Thoracic aorta (tissue), 2 donors: ENCODE measurements around the gene GMDS. TPM values are rescaled to one million over a fixed set of nuclear protein-coding genes. Genes with fewer than 3 reads are reported as not detected.

Experiments used
- ATAC-seq: fragments of 150-250 bp; one replicate; pipeline ENCODE4 v1.8.0; 2017; ENCODE audit warnings: low read depth; ENCODE audit not compliant: insufficient number of reproducible peaks, low FRiP score
- DNase-seq: peaks from one replicate; pipeline ENCODE4 v3.0.0-alpha.2; 2020; ENCODE audit warnings: low spot score
- H3K27ac ChIP-seq, 2 donors: fragments of 200-600 bp; sonication (generic); 1 replicate in 1 of 2; 2 replicates in 1 of 2; pipeline ENCODE4 v1.5.1; 2016; ENCODE audit warnings: mild to moderate bottlenecking in 2 of 2, moderate library complexity in 2 of 2
- H3K27me3 ChIP-seq: fragments of 200-600 bp; sonication (generic); replicated peaks from 2 replicates; pipeline ENCODE4 v1.6.0; 2016; ENCODE audit warnings: mild to moderate bottlenecking; ENCODE audit not compliant: insufficient read depth
- H3K36me3 ChIP-seq: fragments of 200-600 bp; sonication (generic); one replicate; pipeline ENCODE4 v1.5.1; 2016
- H3K4me1 ChIP-seq, 2 donors: fragments of 200-600 bp; sonication (generic); 1 replicate in 1 of 2; 2 replicates in 1 of 2; pipeline versions ENCODE4 v1.5.1 to v1.6.0; 2016; ENCODE audit warnings: low read depth in 2 of 2, mild to moderate bottlenecking in 1 of 2; ENCODE audit not compliant: control insufficient read depth in 1 of 2
- H3K4me3 ChIP-seq: fragments of 200-600 bp; sonication (generic); 2 replicates; pipeline ENCODE4 v1.5.1; 2016; ENCODE audit warnings: mild to moderate bottlenecking
- H3K9me3 ChIP-seq: fragments of 200-600 bp; sonication (generic); 2 replicates; pipeline ENCODE4 v1.5.1; 2016
- total RNA-seq, 2 donors: library from RNA; depleted of rRNA; stranded (reverse); fragments of >200 nt; gene quantifications; one replicate each; pipeline versions ENCODE4 v1.1.0 to v1.2.3, GENCODE V29; 2016
- TF ChIP-seq, protein P1 (sequence below): fragments of 200-600 bp; sonication (generic); IDR thresholded peaks from one replicate; pipeline ENCODE4 v1.5.1; 2019; ENCODE audit warnings: antibody characterized with exemption

GMDS gene
- total RNA-seq, 2 donors from 2014 or later, result 87.8 to 87.9 TPM

DNA sequence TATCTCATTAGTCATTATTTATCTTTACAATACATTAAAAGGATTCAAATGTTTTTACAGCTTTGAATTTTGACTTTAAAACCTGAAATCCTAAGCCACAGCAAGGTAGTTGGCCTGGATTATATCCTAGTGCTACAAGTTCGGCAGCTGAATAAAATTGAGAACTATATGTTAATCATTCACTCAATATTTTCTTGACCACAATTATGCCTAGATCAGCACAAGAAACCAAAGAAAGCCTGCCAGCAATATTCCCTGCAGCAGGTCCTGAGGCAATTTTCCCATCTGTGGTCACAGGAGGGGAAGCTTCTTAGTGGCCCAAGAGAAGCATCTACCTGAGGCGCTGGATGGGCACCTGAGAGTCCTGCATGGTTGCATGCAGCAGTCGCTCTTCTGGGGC is 183.5 kb downstream of the GMDS start:
- no peaks in the 10 kb centered on the region for H3K27me3 ChIP-seq

DNA sequence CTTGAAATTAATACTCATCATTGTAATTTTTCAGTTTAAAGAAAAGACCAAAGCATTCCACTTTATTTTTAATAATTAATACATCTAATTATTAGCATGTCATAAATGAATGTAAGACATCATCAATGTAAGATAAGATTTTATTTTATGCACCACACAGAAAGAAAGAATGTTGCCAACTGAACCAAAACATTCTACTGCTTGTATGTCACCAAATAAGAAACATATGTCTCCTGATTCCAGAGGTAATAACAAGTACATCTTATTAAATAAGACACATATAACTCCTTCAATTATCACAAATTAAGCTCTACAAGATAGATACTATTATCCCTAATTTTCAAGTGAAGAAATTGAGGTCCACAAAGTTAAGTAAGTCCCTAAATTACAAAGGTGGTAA is 189.5 kb downstream of the GMDS start:
- TF ChIP-seq, protein P1, sequence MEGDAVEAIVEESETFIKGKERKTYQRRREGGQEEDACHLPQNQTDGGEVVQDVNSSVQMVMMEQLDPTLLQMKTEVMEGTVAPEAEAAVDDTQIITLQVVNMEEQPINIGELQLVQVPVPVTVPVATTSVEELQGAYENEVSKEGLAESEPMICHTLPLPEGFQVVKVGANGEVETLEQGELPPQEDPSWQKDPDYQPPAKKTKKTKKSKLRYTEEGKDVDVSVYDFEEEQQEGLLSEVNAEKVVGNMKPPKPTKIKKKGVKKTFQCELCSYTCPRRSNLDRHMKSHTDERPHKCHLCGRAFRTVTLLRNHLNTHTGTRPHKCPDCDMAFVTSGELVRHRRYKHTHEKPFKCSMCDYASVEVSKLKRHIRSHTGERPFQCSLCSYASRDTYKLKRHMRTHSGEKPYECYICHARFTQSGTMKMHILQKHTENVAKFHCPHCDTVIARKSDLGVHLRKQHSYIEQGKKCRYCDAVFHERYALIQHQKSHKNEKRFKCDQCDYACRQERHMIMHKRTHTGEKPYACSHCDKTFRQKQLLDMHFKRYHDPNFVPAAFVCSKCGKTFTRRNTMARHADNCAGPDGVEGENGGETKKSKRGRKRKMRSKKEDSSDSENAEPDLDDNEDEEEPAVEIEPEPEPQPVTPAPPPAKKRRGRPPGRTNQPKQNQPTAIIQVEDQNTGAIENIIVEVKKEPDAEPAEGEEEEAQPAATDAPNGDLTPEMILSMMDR, result no peak
- H3K9me3 ChIP-seq, result no peaks in the 10 kb centered on the region
- no peaks in the 10 kb centered on the region for H3K36me3 ChIP-seq
- no peak for DNase-seq
- H3K27ac ChIP-seq, result no peak overlapping the region
- no peak overlapping the region for H3K4me3 ChIP-seq
- no peak for ATAC-seq
- no peaks in the 10 kb centered on the region for H3K4me1 ChIP-seq
- H3K27me3 ChIP-seq, result no peaks in the 10 kb centered on the region

More for the DNA sequence above, 183.5 kb downstream of the GMDS start:
- no peak overlapping the region for H3K27ac ChIP-seq
- ATAC-seq (no peak), DNase-seq (no peak)
- peaks cover 12 to 15% of the 10 kb centered on the region in 2 donors for H3K4me1 ChIP-seq
- TF ChIP-seq, protein P1, result no peak
- no peaks in the 10 kb centered on the region for H3K9me3 ChIP-seq
- no peaks in the 10 kb centered on the region for H3K36me3 ChIP-seq
- no peak overlapping the region for H3K4me3 ChIP-seq

DNA sequence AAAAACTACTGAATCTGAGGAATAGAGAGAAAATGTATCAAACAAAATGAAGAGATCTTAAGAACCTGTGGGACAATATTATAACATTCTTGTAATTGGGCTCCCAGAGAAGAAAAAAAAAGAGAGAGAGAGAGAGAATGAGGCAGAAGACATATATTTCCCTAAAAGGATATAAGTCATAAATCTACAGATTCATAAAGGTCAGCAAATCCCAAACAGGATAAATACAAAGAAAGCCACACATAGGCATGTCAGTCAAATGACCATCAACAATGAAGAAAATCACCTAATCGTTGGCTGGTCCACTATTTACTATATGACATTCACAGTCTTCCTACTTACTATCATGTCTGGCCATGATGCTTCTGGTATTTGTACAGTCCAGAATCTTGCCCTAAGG is 190.3 kb downstream of the GMDS start:
- Histone ChIP-seq H3K27ac (no peak overlapping the region), H3K36me3 (no peaks in the 10 kb centered on the region), H3K9me3 (no peaks in the 10 kb centered on the region), H3K4me3 (no peak overlapping the region), H3K4me1 (no peaks in the 10 kb centered on the region), H3K27me3 (no peaks in the 10 kb centered on the region)
- DNase-seq, result no peak
- TF ChIP-seq, protein P1, result no peak
- ATAC-seq, result no peak

DNA sequence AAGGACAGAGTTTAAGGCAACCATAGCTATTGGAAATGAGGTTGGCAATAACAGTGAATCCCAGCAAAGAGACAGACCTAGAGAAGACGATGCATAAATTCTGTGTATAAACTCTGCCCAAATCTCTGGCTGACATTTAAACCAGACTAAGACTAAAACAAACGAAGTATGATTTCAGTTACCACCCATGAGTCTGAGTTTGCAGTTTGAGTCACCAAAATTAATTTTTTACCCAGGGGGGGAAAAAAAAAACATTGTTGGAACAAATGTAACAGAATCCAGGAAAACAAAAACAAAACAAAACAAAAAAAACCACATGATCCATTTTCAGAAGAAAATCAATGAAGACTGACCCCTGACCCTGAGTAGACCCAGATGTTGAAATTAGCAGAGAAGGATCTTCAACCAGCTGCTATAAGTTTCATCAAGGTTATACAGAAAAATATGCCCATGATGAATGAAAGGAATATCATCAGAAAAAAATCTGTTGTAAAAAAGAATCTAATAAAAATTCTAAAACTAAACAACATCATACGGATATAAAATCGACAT is 190.8 kb downstream of the GMDS start:
- no peaks in the 10 kb centered on the region for H3K9me3 ChIP-seq
- no peak overlapping the region for H3K4me3 ChIP-seq
- H3K4me1 ChIP-seq, result no peaks in the 10 kb centered on the region
- TF ChIP-seq, protein P1, result no peak
- DNase-seq, result no peak
- no peaks in the 10 kb centered on the region for H3K27me3 ChIP-seq
- H3K36me3 ChIP-seq, result no peaks in the 10 kb centered on the region
- H3K27ac ChIP-seq, result no peak overlapping the region
- ATAC-seq, result no peak

DNA sequence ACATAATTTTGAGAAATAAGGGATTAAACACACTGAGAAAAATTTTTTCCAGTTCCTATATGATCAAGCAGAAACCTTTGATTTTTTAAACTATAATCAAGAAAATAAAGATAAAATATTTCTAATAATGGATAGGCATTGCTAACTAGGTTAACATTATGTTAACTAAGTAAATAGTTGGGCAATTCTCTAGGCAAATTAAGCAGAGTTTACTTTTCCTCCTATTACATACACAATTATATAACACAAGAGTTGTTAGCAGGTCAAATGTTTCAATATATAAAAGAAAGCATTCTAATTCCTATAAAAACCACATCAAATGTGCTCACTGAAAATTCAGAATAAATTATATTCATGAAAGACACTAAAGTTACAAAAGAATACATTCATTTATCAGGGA is 191.7 kb downstream of the GMDS start:
- no peaks in the 10 kb centered on the region for H3K36me3 ChIP-seq
- no peak for DNase-seq
- H3K9me3 ChIP-seq, result no peaks in the 10 kb centered on the region
- no peaks in the 10 kb centered on the region for H3K27me3 ChIP-seq
- TF ChIP-seq, protein P1, result no peak
- no peak for ATAC-seq
- H3K4me1 ChIP-seq, result no peaks in the 10 kb centered on the region
- H3K4me3 ChIP-seq, result no peak overlapping the region
- H3K27ac ChIP-seq, result no peak overlapping the region
